ENCODE measurements around the gene DNAI4. TPM values are rescaled to one million over a fixed set of nuclear protein-coding genes. Genes with fewer than 3 reads are reported as not detected.
A peak's percentile ranks its signal among the peaks of the same experiment; 100 is the strongest.

DNAI4 gene
- total RNA-seq, 1 experiment from 2014 or later, result 2.1 TPM

DNA sequence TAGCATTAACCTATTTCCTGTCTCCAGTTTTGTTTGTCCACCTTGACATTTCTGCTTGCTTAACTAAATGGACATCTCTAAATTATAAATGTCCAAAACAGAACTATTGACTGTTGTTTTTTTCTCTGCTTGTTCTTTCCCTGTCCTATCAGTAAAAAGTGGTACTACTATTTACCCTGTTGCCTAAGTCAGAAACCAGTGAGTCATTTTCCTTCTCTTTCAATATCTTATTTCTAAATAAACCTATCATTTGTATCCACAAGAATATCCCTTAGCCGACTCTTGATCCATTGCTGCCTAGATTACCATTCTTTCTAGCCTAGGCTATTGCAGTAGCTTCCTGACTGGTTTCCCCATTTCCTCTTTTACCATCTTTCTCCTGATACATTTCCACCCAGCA, 22.6 kb upstream of the DNAI4 start:
- H3K4me3 Mint-ChIP-seq, result no peak overlapping the region
- TF ChIP-seq GTF2I (CRISPR knock-in tag; conservative IDR thresholded peaks at IDR 0.05), result no peak
- TF ChIP-seq ETV6 (CRISPR knock-in tag; IDR thresholded peaks at IDR 0.05), result no peak
- no peak for TF ChIP-seq FOXP1 (CRISPR knock-in tag; IDR thresholded peaks at IDR 0.05; ENCODE audit: borderline replicate concordance)
- no peak for TF ChIP-seq ZNF138 (CRISPR knock-in tag; conservative IDR thresholded peaks at IDR 0.05)
- TF ChIP-seq ZNF423 (CRISPR knock-in tag; IDR thresholded peaks at IDR 0.05), result no peak
- TF ChIP-seq, protein P1, sequence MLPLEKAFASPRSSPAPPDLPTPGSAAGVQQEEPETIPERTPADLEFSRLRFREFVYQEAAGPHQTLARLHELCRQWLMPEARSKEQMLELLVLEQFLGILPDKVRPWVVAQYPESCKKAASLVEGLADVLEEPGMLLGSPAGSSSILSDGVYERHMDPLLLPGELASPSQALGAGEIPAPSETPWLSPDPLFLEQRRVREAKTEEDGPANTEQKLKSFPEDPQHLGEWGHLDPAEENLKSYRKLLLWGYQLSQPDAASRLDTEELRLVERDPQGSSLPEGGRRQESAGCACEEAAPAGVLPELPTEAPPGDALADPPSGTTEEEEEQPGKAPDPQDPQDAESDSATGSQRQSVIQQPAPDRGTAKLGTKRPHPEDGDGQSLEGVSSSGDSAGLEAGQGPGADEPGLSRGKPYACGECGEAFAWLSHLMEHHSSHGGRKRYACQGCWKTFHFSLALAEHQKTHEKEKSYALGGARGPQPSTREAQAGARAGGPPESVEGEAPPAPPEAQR (CRISPR knock-in tag; IDR thresholded peaks at IDR 0.05), result no peak
- TF ChIP-seq SMAD3 (CRISPR knock-in tag; IDR thresholded peaks at IDR 0.05; ENCODE audit: borderline replicate concordance), result no peak
- TF ChIP-seq ZNF512 (CRISPR knock-in tag; IDR thresholded peaks at IDR 0.05; ENCODE audit: borderline replicate concordance), result no peak
- TF ChIP-seq, protein P2, sequence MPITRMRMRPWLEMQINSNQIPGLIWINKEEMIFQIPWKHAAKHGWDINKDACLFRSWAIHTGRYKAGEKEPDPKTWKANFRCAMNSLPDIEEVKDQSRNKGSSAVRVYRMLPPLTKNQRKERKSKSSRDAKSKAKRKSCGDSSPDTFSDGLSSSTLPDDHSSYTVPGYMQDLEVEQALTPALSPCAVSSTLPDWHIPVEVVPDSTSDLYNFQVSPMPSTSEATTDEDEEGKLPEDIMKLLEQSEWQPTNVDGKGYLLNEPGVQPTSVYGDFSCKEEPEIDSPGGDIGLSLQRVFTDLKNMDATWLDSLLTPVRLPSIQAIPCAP (CRISPR knock-in tag; IDR thresholded peaks at IDR 0.05), result no peak
- POLR2A ChIA-PET, result no interaction called here

GRCh38 chr1:66945316-66945715, 20.7 kb upstream of the DNAI4 start:
- peak; percentile 61; the same call in 1 of the 2 replicates for TF ChIP-seq ZNF121 (CRISPR knock-in tag; IDR thresholded peaks at IDR 0.05)
- TF ChIP-seq ZNF219 (CRISPR knock-in tag; IDR thresholded peaks at IDR 0.05; ENCODE audit: borderline replicate concordance), result no peak
- no peaks in the 10 kb centered on the region for H3K9me3 Mint-ChIP-seq
- peaks cover 32% of the 10 kb centered on the region for H3K36me3 Mint-ChIP-seq
- no peak overlapping the region for H3K27ac Mint-ChIP-seq
- DNase-seq (ENCODE audit: low spot score) (no peak), ATAC-seq (no peak)
- H3K4me1 Mint-ChIP-seq, result peaks cover 22% of the 10 kb centered on the region
- no peaks in the 10 kb centered on the region for H3K27me3 Mint-ChIP-seq (ENCODE audit: low read depth)
- no peak overlapping the region for H3K4me3 Mint-ChIP-seq
- POLR2A ChIA-PET, result no interaction called here
- CTCF ChIA-PET, result no interaction called here

More for the DNA sequence above, 22.6 kb upstream of the DNAI4 start:
- H3K27me3 Mint-ChIP-seq (ENCODE audit: low read depth), result no peaks in the 10 kb centered on the region
- no peak for ATAC-seq
- H3K27ac Mint-ChIP-seq, result peak overlapping the region; percentile 26; the same call in 1 of the 2 replicates
- no peaks in the 10 kb centered on the region for H3K9me3 Mint-ChIP-seq
- no peak for DNase-seq (ENCODE audit: low spot score)
- H3K4me1 Mint-ChIP-seq, result peaks cover 6% of the 10 kb centered on the region
- peaks cover 38% of the 10 kb centered on the region for H3K36me3 Mint-ChIP-seq
- CTCF ChIA-PET, result no interaction called here

DNA sequence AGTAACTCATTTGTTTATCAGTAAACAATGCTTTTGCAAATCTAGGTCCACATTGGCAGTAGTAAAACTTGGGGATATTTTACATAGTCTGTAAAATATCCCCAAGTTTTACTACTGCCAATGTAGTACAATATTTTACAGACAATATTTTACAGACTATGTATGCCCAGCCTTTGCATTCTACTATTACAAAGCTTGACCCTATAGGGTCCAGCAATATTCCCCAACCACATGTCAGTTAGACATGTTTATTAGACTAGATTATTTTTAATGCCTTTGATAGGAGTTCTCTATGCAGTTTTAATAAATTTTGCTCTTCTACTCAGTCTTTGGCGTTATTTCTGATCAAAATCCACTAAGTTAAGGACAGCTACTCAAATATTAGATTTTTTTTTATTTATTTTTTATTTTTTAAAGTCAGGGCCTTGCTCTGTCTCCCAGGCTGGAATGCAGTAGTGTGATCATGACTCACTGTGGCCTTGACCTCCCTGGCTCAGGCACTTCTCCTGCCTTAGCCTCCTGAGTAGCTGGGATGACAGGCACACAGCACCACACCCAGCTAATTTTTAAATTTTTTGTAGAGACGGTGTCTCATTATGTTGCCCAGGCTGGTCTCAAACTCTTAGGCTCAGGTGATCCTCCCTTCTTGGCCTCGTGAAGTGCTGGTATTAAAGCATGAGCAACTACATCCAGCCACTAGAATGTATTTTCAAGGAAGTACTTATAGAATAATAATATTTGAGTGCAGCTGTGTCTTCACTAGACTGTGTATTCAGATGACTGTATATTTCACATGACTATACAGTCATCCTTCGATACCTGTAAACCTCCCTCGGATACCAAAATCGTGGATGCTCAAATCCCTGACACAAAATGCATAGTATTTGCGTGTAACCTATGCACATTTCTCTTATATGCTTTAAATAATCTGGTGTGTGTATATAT, 19.9 kb upstream of the DNAI4 start:
- no peak overlapping the region for H3K27ac Mint-ChIP-seq
- H3K36me3 Mint-ChIP-seq, result peaks cover 30% of the 10 kb centered on the region
- DNase-seq (ENCODE audit: low spot score) (no peak), ATAC-seq (no peak)
- ChIA-PET CTCF (interaction anchor here (0.6 to 0.8 kb wide), 2 partner anchors 14 to 20 kb away, joined by 3 to 4 read pairs; no protein-coding TSS in a partner anchor), POLR2A (no interaction called here)
- H3K27me3 Mint-ChIP-seq (ENCODE audit: low read depth), result no peaks in the 10 kb centered on the region
- peaks cover 22% of the 10 kb centered on the region for H3K4me1 Mint-ChIP-seq
- no peaks in the 10 kb centered on the region for H3K9me3 Mint-ChIP-seq
- no peak overlapping the region for H3K4me3 Mint-ChIP-seq
- TF ChIP-seq, protein P3, sequence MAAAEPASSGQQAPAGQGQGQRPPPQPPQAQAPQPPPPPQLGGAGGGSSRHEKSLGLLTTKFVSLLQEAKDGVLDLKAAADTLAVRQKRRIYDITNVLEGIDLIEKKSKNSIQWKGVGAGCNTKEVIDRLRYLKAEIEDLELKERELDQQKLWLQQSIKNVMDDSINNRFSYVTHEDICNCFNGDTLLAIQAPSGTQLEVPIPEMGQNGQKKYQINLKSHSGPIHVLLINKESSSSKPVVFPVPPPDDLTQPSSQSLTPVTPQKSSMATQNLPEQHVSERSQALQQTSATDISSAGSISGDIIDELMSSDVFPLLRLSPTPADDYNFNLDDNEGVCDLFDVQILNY (CRISPR knock-in tag; IDR thresholded peaks at IDR 0.05), result no peak
- TF ChIP-seq GTF2I (CRISPR knock-in tag; conservative IDR thresholded peaks at IDR 0.05), result no peak
- TF ChIP-seq USF2 (CRISPR knock-in tag; IDR thresholded peaks at IDR 0.05), result no peak
- no peak for TF ChIP-seq CDX4 (CRISPR knock-in tag; IDR thresholded peaks at IDR 0.05; ENCODE audit: borderline replicate concordance)
- TF ChIP-seq SOX15 (CRISPR knock-in tag; IDR thresholded peaks at IDR 0.05), result no peak
- TF ChIP-seq NFATC4 (CRISPR knock-in tag; IDR thresholded peaks at IDR 0.05), result no peak
- TF ChIP-seq FOXP4 (CRISPR knock-in tag; IDR thresholded peaks at IDR 0.05), result no peak
- TF ChIP-seq GABPB1 (CRISPR knock-in tag; IDR thresholded peaks at IDR 0.05), result no peak
- TF ChIP-seq ATF1 (CRISPR knock-in tag; IDR thresholded peaks at IDR 0.05), result no peak
